RWPE2 (cell line): Measurements from ENCODE around the gene TCAP.

ENCODE experiments used
- ATAC-seq: fragments of 200-7000 bp; cut with Tn5 transposase; 3 replicates; pipeline ENCODE4 v1.9.1; 2021; ENCODE audit warnings: low read depth
- DNase-seq: peaks from one replicate; pipeline ENCODE4 v3.0.0-alpha.2; 2020; ENCODE audit warnings: low spot score
- H3K27ac ChIP-seq: fragments of 450-650 bp; 2 replicates; pipeline ENCODE4 v1.5.1; 2017; ENCODE audit warnings: mild to moderate bottlenecking; ENCODE audit not compliant: poor library complexity, severe bottlenecking
- H3K27me3 ChIP-seq: fragments of 250-450 bp; sonication (Bioruptor Pico); 2 replicates; pipeline ENCODE4 v1.5.1; 2021; ENCODE audit warnings: mild to moderate bottlenecking, moderate library complexity; ENCODE audit not compliant: insufficient read depth, poor library complexity, severe bottlenecking
- H3K36me3 ChIP-seq: fragments of 250-450 bp; sonication (Bioruptor Pico); 2 replicates; pipeline ENCODE4 v1.5.1; 2020; ENCODE audit warnings: low read depth, mild to moderate bottlenecking, moderate library complexity
- H3K4me1 ChIP-seq: fragments of 250-450 bp; sonication (Bioruptor Pico); 2 replicates; pipeline ENCODE4 v1.5.1; 2021; ENCODE audit warnings: mild to moderate bottlenecking, moderate library complexity; ENCODE audit not compliant: insufficient read depth, poor library complexity, severe bottlenecking
- H3K4me3 ChIP-seq: fragments of 250-450 bp; sonication (Bioruptor Pico); 2 replicates; pipeline ENCODE4 v1.5.1; 2021; ENCODE audit warnings: mild to moderate bottlenecking, moderate library complexity; ENCODE audit not compliant: severe bottlenecking
- H3K9me3 ChIP-seq: fragments of 250-450 bp; sonication (Bioruptor Pico); 2 replicates; pipeline ENCODE4 v1.5.1; 2021; ENCODE audit warnings: mild to moderate bottlenecking, moderate library complexity; ENCODE audit not compliant: severe bottlenecking
- CTCF ChIP-seq: fragments of 450-650 bp; IDR thresholded peaks from one replicate; pipeline ENCODE4 v1.5.1; 2017; ENCODE audit warnings: mild to moderate bottlenecking, moderate library complexity; ENCODE audit not compliant: poor library complexity, severe bottlenecking

Gene TCAP

GRCh38 chr17:39622380-39623006 is 42.7 kb upstream of the TCAP start:
- no peaks in the 10 kb centered on the region for H3K9me3 ChIP-seq
- no peak overlapping the region for H3K27ac ChIP-seq
- ATAC-seq: no peak
- TF ChIP-seq CTCF: no peak
- H3K4me1 ChIP-seq: peaks cover 5% of the 10 kb centered on the region
- H3K36me3 ChIP-seq: no peaks in the 10 kb centered on the region
- no peak overlapping the region for H3K4me3 ChIP-seq
- peaks cover 10% of the 10 kb centered on the region for H3K27me3 ChIP-seq
- DNase-seq: no peak

GRCh38 chr17:39623356-39623950 is 41.7 kb upstream of the TCAP start:
- Histone ChIP-seq H3K4me1 (peaks cover 5% of the 10 kb centered on the region), H3K27me3 (peaks cover 10% of the 10 kb centered on the region), H3K9me3 (no peaks in the 10 kb centered on the region), H3K36me3 (no peaks in the 10 kb centered on the region), H3K27ac (no peak overlapping the region), H3K4me3 (no peak overlapping the region)
- ATAC-seq (peak; percentile 63), DNase-seq (no peak)
- TF ChIP-seq CTCF: peak; percentile 91

DNA sequence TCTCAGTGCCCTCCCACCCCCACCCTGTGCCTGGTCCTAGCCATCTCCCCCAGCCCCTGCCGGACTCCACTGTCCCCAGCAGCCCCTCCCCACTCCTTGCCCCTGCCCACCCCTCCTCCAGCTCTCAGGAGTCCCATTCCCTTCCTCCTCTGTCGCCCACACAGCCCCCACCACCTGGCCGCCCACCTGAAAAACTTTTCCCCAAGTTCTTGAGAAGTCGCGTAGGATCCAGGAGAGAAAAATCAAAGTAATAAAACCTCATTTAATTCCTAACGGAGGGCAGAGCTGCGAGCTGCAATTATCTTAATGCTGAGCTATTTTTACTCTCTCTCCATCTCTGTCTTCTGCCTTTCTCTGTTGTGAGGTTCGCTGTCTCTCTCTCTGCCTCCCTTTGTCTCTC is 40.8 kb upstream of the TCAP start:
- Histone ChIP-seq H3K4me3 (no peak overlapping the region), H3K4me1 (peaks cover 5% of the 10 kb centered on the region), H3K36me3 (no peaks in the 10 kb centered on the region), H3K9me3 (no peaks in the 10 kb centered on the region), H3K27me3 (peaks cover 10% of the 10 kb centered on the region), H3K27ac (no peak overlapping the region)
- DNase-seq (no peak), ATAC-seq (no peak)
- TF ChIP-seq CTCF: no peak

- DNase-seq: no peak
Observed at GRCh38 chr17:39625198-39625785, 39.9 kb upstream of the TCAP start.

More at GRCh38 chr17:39625198-39625785, 39.9 kb upstream of the TCAP start:
- TF ChIP-seq CTCF: no peak
- Histone ChIP-seq H3K36me3 (no peaks in the 10 kb centered on the region), H3K27me3 (peaks cover 10% of the 10 kb centered on the region), H3K27ac (no peak overlapping the region), H3K4me1 (peaks cover 5% of the 10 kb centered on the region), H3K9me3 (no peaks in the 10 kb centered on the region), H3K4me3 (no peak overlapping the region)
- ATAC-seq: no peak
